ENCODE measurements around the gene USP47. TPM values are rescaled to one million over a fixed set of nuclear protein-coding genes. Genes with fewer than 3 reads are reported as not detected.

The USP47 gene
- total and polyA plus RNA-seq, 9 of the 15 experiments (the other 6 are each of a cell fraction or from before 2014, with no cell fraction given): 13.1 to 63.6 (median 34.7) TPM

DNA sequence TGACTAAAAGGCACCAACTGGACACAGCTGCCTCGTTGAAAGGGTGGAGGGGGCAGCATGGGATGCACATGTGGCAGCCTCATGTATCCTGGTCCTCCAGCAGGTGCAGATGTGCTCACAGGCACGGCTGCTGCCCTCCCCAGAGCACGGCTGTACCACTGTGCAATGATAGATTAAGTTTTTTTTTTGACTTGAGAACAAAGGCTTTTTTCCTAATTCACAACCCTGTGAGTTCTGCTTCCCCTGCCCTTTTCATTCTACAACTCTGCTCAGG, 155.2 kb downstream of the USP47 start:
- Histone ChIP-seq H3K9me1 (ENCODE audit: control insufficient read depth, insufficient read depth, low read length) (no peaks in the 10 kb centered on the region), H3K4me2 (ENCODE audit: insufficient read depth, low read length) (no peak overlapping the region), H3K9ac (ENCODE audit: insufficient read depth in 1 of 2, low read depth in 2 of 2, low read length in 2 of 2) (no peak overlapping the region), H3K79me2 (ENCODE audit: control insufficient read depth, insufficient read depth, low read length) (no peaks in the 10 kb centered on the region), H2AFZ (ENCODE audit: low read depth, low read length) (no peak overlapping the region), H3K9me3 (replicated peaks; ENCODE audit: control insufficient read depth, insufficient read depth, low read depth, low read length) (no peaks in the 10 kb centered on the region), H4K20me1 (replicated peaks; ENCODE audit: control insufficient read depth, insufficient read depth, low read length) (no peaks in the 10 kb centered on the region; the same call in 1 of the 2 replicates), H3K4me3 (no peak overlapping the region), H3K27ac (ENCODE audit: extremely low read depth, low read depth, low read length) (no peak overlapping the region), H3K36me3 (ENCODE audit: control insufficient read depth, insufficient read depth, low read length) (no peaks in the 10 kb centered on the region), H3K4me1 (replicated peaks in 1 of 2; ENCODE audit: control insufficient read depth in 2 of 2, insufficient read depth in 2 of 2, low read length in 2 of 2) (no peaks in the 10 kb centered on the region), H3K27me3 (ENCODE audit: control insufficient read depth in 2 of 2, insufficient read depth in 2 of 2, low read length in 2 of 2) (peaks cover 66% of the 10 kb centered on the region in 2 experiments)
- in situ Hi-C loops (cut with MboI) (no loop called here), intact Hi-C loops (cut with micrococcal nuclease) (no loop called here)
- no TSS peak for BruUV-seq (replicated peaks)
- ChIA-PET CTCF (ENCODE audit: low intra/inter-chr PET ratio) (no interaction called here), POLR2A (no interaction called here)
- no peak for ATAC-seq
- TF ChIP-seq TCFL5 (CRISPR knock-in tag; conservative IDR thresholded peaks at IDR 0.05): no peak
- TF ChIP-seq ZKSCAN1 (IDR thresholded peaks at IDR 0.05; ENCODE audit: low read depth, low read length): no peak
- TF ChIP-seq ETV1 (tag; conservative IDR thresholded peaks at IDR 0.05; ENCODE audit: low read depth): no peak
- TF ChIP-seq ZNF224 (CRISPR knock-in tag; IDR thresholded peaks at IDR 0.05): no peak
- no peak for TF ChIP-seq ZNF449 (CRISPR knock-in tag; IDR thresholded peaks at IDR 0.05)
- no peak for TF ChIP-seq RBBP5 (IDR thresholded peaks at IDR 0.05; ENCODE audit: borderline replicate concordance, insufficient read depth, low read length, poor library complexity, severe bottlenecking)
- TF ChIP-seq BRD4 (IDR thresholded peaks at IDR 0.05): no peak
- no peak for TF ChIP-seq ETV6 (IDR thresholded peaks at IDR 0.05; ENCODE audit: borderline replicate concordance in 1 of 2, low read depth in 2 of 2, low read length in 1 of 2)
- TF ChIP-seq ETV6 (CRISPR knock-in tag; IDR thresholded peaks at IDR 0.05; ENCODE audit: borderline replicate concordance): no peak
- no peak for TF ChIP-seq SUPT5H (IDR thresholded peaks at IDR 0.05)
- FAIRE-seq: no peak
- 0% methylated on average over 3 of the region's 3 CpGs for WGBS (ENCODE audit: insufficient coverage, low coverage, missing lambda C conversion rate)
- DNase-seq (ENCODE audit: extremely low read depth in 1 of 4, low spot score in 3 of 4): no peak
